ENCODE data around the gene MTPN. TPM values are rescaled to one million over a fixed set of nuclear protein-coding genes. Genes with fewer than 3 reads are reported as not detected.

MTPN gene
- total RNA-seq, 1 donor from 2014 or later: 114 TPM

GRCh38 chr7:135990258-135990657, 13.1 kb upstream of the MTPN start:
- Mint-ChIP-seq H3K36me3 (peaks cover 3% of the 10 kb centered on the region), H3K4me3 (no peak overlapping the region), H3K9me3 (peaks cover 5% of the 10 kb centered on the region), H3K27ac (no peak overlapping the region), H3K4me1 (peaks cover 15% of the 10 kb centered on the region), H3K27me3 (ENCODE audit: low read depth) (no peaks in the 10 kb centered on the region)
- no peak for TF ChIP-seq CTCF (IDR thresholded peaks at IDR 0.05; ENCODE audit: unreplicated experiment)
- DNase-seq (ENCODE audit: low spot score in 2 of 2, unreplicated experiment in 2 of 2): no peak

- Mint-ChIP-seq H3K4me3 (no peak overlapping the region), H3K4me1 (peaks cover 10% of the 10 kb centered on the region), H3K9me3 (peaks cover 5% of the 10 kb centered on the region), H3K27me3 (ENCODE audit: low read depth) (no peaks in the 10 kb centered on the region), H3K27ac (no peak overlapping the region), H3K36me3 (peaks cover 3% of the 10 kb centered on the region)
- TF ChIP-seq CTCF (IDR thresholded peaks at IDR 0.05; ENCODE audit: unreplicated experiment): no peak
- DNase-seq (ENCODE audit: low spot score in 2 of 2, unreplicated experiment in 2 of 2): no peak
These were observed 4.9 kb upstream of the MTPN start for GRCh38 chr7:135981958-135982646.

GRCh38 chr7:135980665-135981180, 3.6 kb upstream of the MTPN start:
- peaks cover 15% of the 10 kb centered on the region for H3K4me1 Mint-ChIP-seq
- no peaks in the 10 kb centered on the region for H3K27me3 Mint-ChIP-seq (ENCODE audit: low read depth)
- H3K4me3 Mint-ChIP-seq: no peak overlapping the region
- peaks cover 3% of the 10 kb centered on the region for H3K9me3 Mint-ChIP-seq
- no peak for TF ChIP-seq CTCF (IDR thresholded peaks at IDR 0.05; ENCODE audit: unreplicated experiment)
- no peak overlapping the region for H3K27ac Mint-ChIP-seq
- H3K36me3 Mint-ChIP-seq: peaks cover 2% of the 10 kb centered on the region
- no peak for DNase-seq (ENCODE audit: low spot score in 2 of 2, unreplicated experiment in 2 of 2)

- H3K4me3 Mint-ChIP-seq: no peak overlapping the region
- H3K4me1 Mint-ChIP-seq: peaks cover 22% of the 10 kb centered on the region
- no peak for DNase-seq (ENCODE audit: low spot score in 2 of 2, unreplicated experiment in 2 of 2)
- H3K27ac Mint-ChIP-seq: no peak overlapping the region
- H3K27me3 Mint-ChIP-seq (ENCODE audit: low read depth): no peaks in the 10 kb centered on the region
- H3K36me3 Mint-ChIP-seq: no peaks in the 10 kb centered on the region
- no peaks in the 10 kb centered on the region for H3K9me3 Mint-ChIP-seq
- TF ChIP-seq CTCF (IDR thresholded peaks at IDR 0.05; ENCODE audit: unreplicated experiment): no peak
These were observed 2.9 kb upstream of the MTPN start for GRCh38 chr7:135980012-135980551.

GRCh38 chr7:135979471-135980011, 2.4 kb upstream of the MTPN start:
- H3K9me3 Mint-ChIP-seq: no peaks in the 10 kb centered on the region
- peaks cover 26% of the 10 kb centered on the region for H3K4me1 Mint-ChIP-seq

More at GRCh38 chr7:135979471-135980011, 2.4 kb upstream of the MTPN start:
- Mint-ChIP-seq H3K27me3 (ENCODE audit: low read depth) (no peaks in the 10 kb centered on the region), H3K36me3 (no peaks in the 10 kb centered on the region), H3K4me3 (no peak overlapping the region), H3K27ac (no peak overlapping the region)
- TF ChIP-seq CTCF (IDR thresholded peaks at IDR 0.05; ENCODE audit: unreplicated experiment): no peak
- DNase-seq (ENCODE audit: low spot score in 2 of 2, unreplicated experiment in 2 of 2): no peak

All from mesothelial cell of epicardium (in vitro differentiated cells).